ENCODE results near the gene SLC39A1. TPM values are rescaled to one million over a fixed set of nuclear protein-coding genes. Genes with fewer than 3 reads are reported as not detected.

The SLC39A1 gene
- total RNA-seq, 2 experiments from 2014 or later, result 40.3 to 42.2 TPM

GRCh38 chr1:153922076-153922971, 41.0 kb downstream of the SLC39A1 start:
- no peaks in the 10 kb centered on the region for H3K27me3 Mint-ChIP-seq
- DNase-seq, result peak; percentile 82
- peaks cover 41% of the 10 kb centered on the region for H3K4me1 Mint-ChIP-seq (ENCODE audit: low read depth)
- peaks cover 23% of the 10 kb centered on the region for H3K36me3 Mint-ChIP-seq (ENCODE audit: low read depth)
- no peaks in the 10 kb centered on the region for H3K9me3 Mint-ChIP-seq
- peak overlapping the region; percentile 97 for H3K27ac Mint-ChIP-seq
- peak overlapping the region; percentile 95 for H3K4me3 Mint-ChIP-seq
- ATAC-seq, result peak; percentile 29
- TF ChIP-seq CTCF (IDR thresholded peaks at IDR 0.05), result no peak
- POLR2A ChIA-PET, result interaction anchor here (0.5 to 9.9 kb wide), 25 partner anchors 9 to 387 kb away, joined by 3 to 126 read pairs (median 6); partner anchors contain the start of genes CREB3L4, CRTC2, DENND4B and JTB
- intact Hi-C loops (cut with micrococcal nuclease), result loop anchor here (5.0 kb wide), 1 partner anchor 115 kb away; no protein-coding TSS in a partner anchor
- CTCF ChIA-PET, result interaction anchor here (0.9 to 5.9 kb wide), 9 partner anchors 12 to 126 kb away, joined by 3 to 46 read pairs (median 3); partner anchors contain the start of genes CREB3L4, DENND4B and JTB

- intact Hi-C loops (cut with micrococcal nuclease), result loop anchor here (5.0 kb wide), 1 partner anchor 114 kb away; no protein-coding TSS in a partner anchor
- Mint-ChIP-seq H3K4me1 (ENCODE audit: low read depth) (peaks cover 41% of the 10 kb centered on the region), H3K4me3 (peak overlapping the region; percentile 95), H3K27me3 (no peaks in the 10 kb centered on the region), H3K36me3 (ENCODE audit: low read depth) (peaks cover 23% of the 10 kb centered on the region), H3K27ac (peak overlapping the region; percentile 94), H3K9me3 (no peaks in the 10 kb centered on the region)
- ChIA-PET POLR2A (interaction anchor here (0.8 to 9.9 kb wide), 23 partner anchors 10 to 139 kb away, joined by 3 to 126 read pairs (median 6); partner anchors contain the start of genes CREB3L4, CRTC2, DENND4B and JTB), CTCF (interaction anchor here (1.1 to 5.9 kb wide), 8 partner anchors 11 to 132 kb away, joined by 3 to 46 read pairs (median 4); partner anchors contain the start of genes DENND4B and JTB)
- no peak for TF ChIP-seq CTCF (IDR thresholded peaks at IDR 0.05)
- DNase-seq (peak; percentile 24), ATAC-seq (no peak)
These were observed 41.6 kb downstream of the SLC39A1 start for GRCh38 chr1:153921803-153922075.

- ChIA-PET CTCF (interaction anchor here (0.9 to 5.9 kb wide), 8 partner anchors 11 to 131 kb away, joined by 3 to 46 read pairs (median 4); partner anchors contain the start of gene DENND4B), POLR2A (interaction anchor here (0.6 to 9.9 kb wide), 24 partner anchors 9 to 138 kb away, joined by 3 to 126 read pairs (median 5); partner anchors contain the start of genes CREB3L4, CRTC2, DENND4B and JTB)
- peaks cover 24% of the 10 kb centered on the region for H3K36me3 Mint-ChIP-seq (ENCODE audit: low read depth)
- H3K4me1 Mint-ChIP-seq (ENCODE audit: low read depth), result peaks cover 43% of the 10 kb centered on the region
- H3K27me3 Mint-ChIP-seq, result no peaks in the 10 kb centered on the region
- peak overlapping the region; percentile 95 for H3K4me3 Mint-ChIP-seq
- DNase-seq (no peak), ATAC-seq (no peak)
- H3K27ac Mint-ChIP-seq, result peak overlapping the region; percentile 94
- no peak for TF ChIP-seq CTCF (IDR thresholded peaks at IDR 0.05)
- no peaks in the 10 kb centered on the region for H3K9me3 Mint-ChIP-seq
- intact Hi-C loops (cut with micrococcal nuclease), result loop anchor here (5.0 kb wide), 1 partner anchor 114 kb away; no protein-coding TSS in a partner anchor
These were observed 42.1 kb downstream of the SLC39A1 start for GRCh38 chr1:153921080-153921802.

- ATAC-seq, result no peak
These were observed 43.2 kb downstream of the SLC39A1 start for GRCh38 chr1:153919876-153920852.

More at GRCh38 chr1:153919876-153920852, 43.2 kb downstream of the SLC39A1 start:
- Mint-ChIP-seq H3K9me3 (no peaks in the 10 kb centered on the region), H3K36me3 (ENCODE audit: low read depth) (peaks cover 29% of the 10 kb centered on the region), H3K27ac (peak overlapping the region; percentile 94), H3K27me3 (no peaks in the 10 kb centered on the region), H3K4me1 (ENCODE audit: low read depth) (peaks cover 47% of the 10 kb centered on the region), H3K4me3 (peak overlapping the region; percentile 95)
- ChIA-PET POLR2A (interaction anchor here (0.6 to 9.9 kb wide), 16 partner anchors 8 to 114 kb away, joined by 3 to 126 read pairs (median 5); partner anchors contain the start of genes CREB3L4, DENND4B, JTB and RPS27), CTCF (interaction anchor here (0.6 to 5.9 kb wide), 14 partner anchors 10 to 639 kb away, joined by 3 to 46 read pairs (median 3); partner anchors contain the start of gene DENND4B)
- intact Hi-C loops (cut with micrococcal nuclease), result loop anchor here (5.0 kb wide), 1 partner anchor 113 kb away; no protein-coding TSS in a partner anchor
- DNase-seq, result peak; percentile 53
- peak; percentile 40 for TF ChIP-seq CTCF (IDR thresholded peaks at IDR 0.05)
